ENCODE measurements around the gene CCDC88B. TPM values are rescaled to one million over a fixed set of nuclear protein-coding genes. Genes with fewer than 3 reads are reported as not detected.

CCDC88B gene
- total RNA-seq, 1 donor from 2014 or later = 0.99 TPM

GRCh38 chr11:64357446-64357845, 17.4 kb downstream of the CCDC88B start:
- Mint-ChIP-seq H3K27me3 (ENCODE audit: low read depth) (no peaks in the 10 kb centered on the region), H3K9me3 (ENCODE audit: low read depth) (no peaks in the 10 kb centered on the region), H3K4me1 (ENCODE audit: low read depth) (peaks cover 45% of the 10 kb centered on the region), H3K4me3 (ENCODE audit: unreplicated experiment) (no peak overlapping the region), H3K27ac (ENCODE audit: unreplicated experiment) (peak overlapping the region; percentile 2), H3K36me3 (ENCODE audit: low read depth) (peaks cover 7% of the 10 kb centered on the region)
- no peak for DNase-seq (ENCODE audit: low spot score)
- TF ChIP-seq, protein P1, sequence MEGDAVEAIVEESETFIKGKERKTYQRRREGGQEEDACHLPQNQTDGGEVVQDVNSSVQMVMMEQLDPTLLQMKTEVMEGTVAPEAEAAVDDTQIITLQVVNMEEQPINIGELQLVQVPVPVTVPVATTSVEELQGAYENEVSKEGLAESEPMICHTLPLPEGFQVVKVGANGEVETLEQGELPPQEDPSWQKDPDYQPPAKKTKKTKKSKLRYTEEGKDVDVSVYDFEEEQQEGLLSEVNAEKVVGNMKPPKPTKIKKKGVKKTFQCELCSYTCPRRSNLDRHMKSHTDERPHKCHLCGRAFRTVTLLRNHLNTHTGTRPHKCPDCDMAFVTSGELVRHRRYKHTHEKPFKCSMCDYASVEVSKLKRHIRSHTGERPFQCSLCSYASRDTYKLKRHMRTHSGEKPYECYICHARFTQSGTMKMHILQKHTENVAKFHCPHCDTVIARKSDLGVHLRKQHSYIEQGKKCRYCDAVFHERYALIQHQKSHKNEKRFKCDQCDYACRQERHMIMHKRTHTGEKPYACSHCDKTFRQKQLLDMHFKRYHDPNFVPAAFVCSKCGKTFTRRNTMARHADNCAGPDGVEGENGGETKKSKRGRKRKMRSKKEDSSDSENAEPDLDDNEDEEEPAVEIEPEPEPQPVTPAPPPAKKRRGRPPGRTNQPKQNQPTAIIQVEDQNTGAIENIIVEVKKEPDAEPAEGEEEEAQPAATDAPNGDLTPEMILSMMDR (IDR thresholded peaks at IDR 0.05) = no peak

DNA sequence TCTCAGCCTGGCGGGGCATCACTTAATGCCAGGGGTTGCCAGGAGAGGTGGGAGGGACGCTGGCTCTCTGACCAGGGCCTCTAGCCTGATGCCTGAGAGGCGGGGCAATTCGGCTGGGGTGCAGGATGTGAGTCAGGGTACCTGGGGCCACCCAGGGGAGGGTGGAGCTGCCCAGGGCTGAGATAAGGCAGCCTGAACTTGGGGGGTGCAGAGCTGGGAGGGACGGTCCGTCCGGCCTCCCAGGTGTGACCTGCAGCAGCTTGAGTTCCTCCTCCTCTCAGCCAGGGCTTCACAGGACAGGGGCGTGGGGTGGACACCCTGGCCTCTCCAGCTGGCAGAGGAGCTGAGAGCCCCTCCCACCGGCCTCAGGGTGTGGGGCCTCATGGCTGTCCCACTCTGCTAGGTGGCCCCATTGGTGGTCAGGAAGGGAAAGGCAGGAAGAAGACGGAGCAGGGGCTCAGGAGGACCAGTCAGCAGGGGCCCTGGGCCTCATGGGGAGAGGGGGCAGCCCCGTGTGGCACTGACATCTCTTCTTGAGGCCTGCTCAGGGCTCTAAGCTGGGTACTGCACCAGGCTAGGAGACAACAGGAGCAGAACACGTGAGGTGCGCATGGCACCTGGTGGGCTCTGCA, 18.0 kb downstream of the CCDC88B start:
- Mint-ChIP-seq H3K27ac (ENCODE audit: unreplicated experiment) (peak overlapping the region; percentile 74), H3K27me3 (ENCODE audit: low read depth) (no peaks in the 10 kb centered on the region), H3K4me3 (ENCODE audit: unreplicated experiment) (peak overlapping the region; percentile 57), H3K4me1 (ENCODE audit: low read depth) (peaks cover 45% of the 10 kb centered on the region), H3K36me3 (ENCODE audit: low read depth) (peaks cover 10% of the 10 kb centered on the region), H3K9me3 (ENCODE audit: low read depth) (no peaks in the 10 kb centered on the region)
- DNase-seq (ENCODE audit: low spot score) = no peak
- TF ChIP-seq, protein P1 (IDR thresholded peaks at IDR 0.05) = no peak

DNA sequence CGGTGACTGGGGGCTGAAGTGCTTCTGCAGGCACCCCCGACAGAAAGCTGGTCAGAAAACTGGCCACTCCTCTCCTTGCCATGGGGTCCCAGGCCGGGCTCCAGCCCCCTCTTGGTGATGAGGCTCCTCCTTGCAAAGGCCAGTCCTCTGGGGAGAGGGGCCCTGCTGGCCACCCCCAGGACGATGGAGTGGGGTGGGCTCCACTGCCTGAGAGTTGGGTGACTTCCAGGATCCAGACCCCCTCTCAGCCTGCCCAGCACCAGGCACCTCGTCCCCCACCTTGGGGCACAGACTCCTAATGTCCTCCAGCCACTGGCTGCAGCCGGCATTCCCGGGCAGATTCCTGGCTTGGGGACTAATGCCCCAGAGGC, 18.5 kb downstream of the CCDC88B start:
- peak overlapping the region; percentile 57 for H3K4me3 Mint-ChIP-seq (ENCODE audit: unreplicated experiment)
- H3K36me3 Mint-ChIP-seq (ENCODE audit: low read depth) = peaks cover 13% of the 10 kb centered on the region
- peaks cover 45% of the 10 kb centered on the region for H3K4me1 Mint-ChIP-seq (ENCODE audit: low read depth)
- TF ChIP-seq, protein P1 (IDR thresholded peaks at IDR 0.05) = no peak
- no peak for DNase-seq (ENCODE audit: low spot score)
- peak overlapping the region; percentile 54 for H3K27ac Mint-ChIP-seq (ENCODE audit: unreplicated experiment)
- no peaks in the 10 kb centered on the region for H3K9me3 Mint-ChIP-seq (ENCODE audit: low read depth)
- H3K27me3 Mint-ChIP-seq (ENCODE audit: low read depth) = no peaks in the 10 kb centered on the region

DNA sequence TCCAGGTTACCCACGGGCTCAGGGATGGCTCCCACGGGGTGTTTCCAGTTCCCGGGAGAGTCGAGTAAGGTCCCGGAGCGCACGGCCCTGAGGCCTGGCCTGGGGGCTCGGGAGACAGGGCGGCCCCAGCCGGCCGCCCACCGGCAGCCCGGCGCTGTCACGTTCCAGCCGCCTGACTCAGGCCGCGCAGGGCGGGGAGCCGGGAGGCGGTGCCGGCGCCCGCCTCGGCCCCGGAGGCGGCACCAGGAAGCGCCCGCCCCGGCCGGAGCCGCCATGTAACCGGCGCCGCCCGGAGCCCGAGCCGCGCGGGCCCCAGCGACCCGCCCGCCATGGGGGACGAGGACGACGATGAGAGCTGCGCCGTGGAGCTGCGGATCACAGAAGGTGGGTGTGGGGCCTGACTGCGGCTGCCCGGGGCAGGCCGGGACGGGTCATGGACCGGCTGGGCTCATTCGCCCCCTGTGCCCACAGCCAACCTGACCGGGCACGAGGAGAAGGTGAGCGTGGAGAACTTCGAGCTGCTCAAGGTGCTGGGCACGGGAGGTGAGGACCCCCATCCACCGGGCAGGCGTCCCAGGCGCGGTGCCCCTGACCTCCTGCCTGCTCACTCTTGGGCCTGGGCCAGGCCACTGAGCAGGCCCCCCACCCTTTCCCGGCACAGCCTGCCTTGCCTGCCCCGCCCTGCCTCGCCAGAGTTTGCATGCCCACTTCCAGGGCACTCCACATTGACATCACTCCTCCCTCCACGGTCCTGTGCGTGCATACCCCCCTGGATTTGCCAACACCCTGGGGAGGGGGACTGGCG, 19.1 kb downstream of the CCDC88B start, which contains the start of gene RPS6KA4:
RPS6KA4 (plus strand) TSS at position 256 of the 805 bp plus-strand sequence; CDS start at position 330, 74 bp downstream.
- no peak for DNase-seq (ENCODE audit: low spot score)
- TF ChIP-seq, protein P1 (IDR thresholded peaks at IDR 0.05) = no peak
- H3K27me3 Mint-ChIP-seq (ENCODE audit: low read depth) = no peaks in the 10 kb centered on the region
- peak within 1 kb of the TSS; percentile 86 for H3K4me3 Mint-ChIP-seq (ENCODE audit: unreplicated experiment)
- peaks cover 45% of the 10 kb centered on the region for H3K4me1 Mint-ChIP-seq (ENCODE audit: low read depth)
- H3K27ac Mint-ChIP-seq (ENCODE audit: unreplicated experiment) = peak within 1 kb of the TSS; percentile 74
- H3K36me3 Mint-ChIP-seq (ENCODE audit: low read depth) = peaks cover 16% of the 10 kb centered on the region
- no peaks in the 10 kb centered on the region for H3K9me3 Mint-ChIP-seq (ENCODE audit: low read depth)

- no peak for DNase-seq (ENCODE audit: low spot score)
- peaks cover 45% of the 10 kb centered on the region for H3K4me1 Mint-ChIP-seq (ENCODE audit: low read depth)
- TF ChIP-seq, protein P1 (IDR thresholded peaks at IDR 0.05) = no peak
- peak overlapping the region; percentile 86 for H3K4me3 Mint-ChIP-seq (ENCODE audit: unreplicated experiment)
- H3K9me3 Mint-ChIP-seq (ENCODE audit: low read depth) = no peaks in the 10 kb centered on the region
- peaks cover 20% of the 10 kb centered on the region for H3K36me3 Mint-ChIP-seq (ENCODE audit: low read depth)
- no peaks in the 10 kb centered on the region for H3K27me3 Mint-ChIP-seq (ENCODE audit: low read depth)
- peak overlapping the region; percentile 59 for H3K27ac Mint-ChIP-seq (ENCODE audit: unreplicated experiment)
Measured at GRCh38 chr11:64359712-64360445, 19.9 kb downstream of the CCDC88B start.
